ENCODE measurements around the gene GPR158. TPM values are rescaled to one million over a fixed set of nuclear protein-coding genes. Genes with fewer than 3 reads are reported as not detected.

GPR158 gene
- total RNA-seq, 1 experiment from 2014 or later, result 0.24 TPM

GRCh38 chr10:25629333-25629732 is 454.5 kb downstream of the GPR158 start:
- peaks cover 0 to 6% of the 10 kb centered on the region in 2 experiments; a peak in 1 of 5 replicates for H3K9me3 Mint-ChIP-seq
- Histone ChIP-seq H4K91ac (ENCODE audit: insufficient read length, low read depth, low read length) (no peak overlapping the region), H3K56ac (ENCODE audit: insufficient read length, low read depth, low read length) (no peak overlapping the region), H3K79me1 (ENCODE audit: insufficient read depth, low read depth, low read length, poor library complexity, severe bottlenecking) (no peaks in the 10 kb centered on the region), H3K18ac (ENCODE audit: insufficient read length, low read depth, low read length) (no peak overlapping the region), H3K79me2 (ENCODE audit: insufficient read depth, low read length) (no peaks in the 10 kb centered on the region), H3T11ph (ENCODE audit: low read length) (no peak overlapping the region), H3K9ac (ENCODE audit: extremely low read depth, insufficient read length, low read length) (no peak overlapping the region), H3K23me2 (ENCODE audit: insufficient read length, low read depth, low read length, poor library complexity, severe bottlenecking) (no peaks in the 10 kb centered on the region), H2BK120ac (ENCODE audit: low read depth, low read length, poor library complexity, severe bottlenecking) (no peak overlapping the region), H3K23ac (ENCODE audit: insufficient read length, low read depth, low read length) (no peak overlapping the region), H2BK5ac (ENCODE audit: insufficient read length, low read length) (no peak overlapping the region), H2BK15ac (ENCODE audit: low read depth, low read length) (no peak overlapping the region), H2BK20ac (ENCODE audit: low read depth, low read length, poor library complexity, severe bottlenecking) (no peak overlapping the region), H4K20me1 (ENCODE audit: control insufficient read depth, insufficient read depth, insufficient read length) (no peaks in the 10 kb centered on the region), H3K4me2 (ENCODE audit: insufficient read depth, insufficient read length, low read length) (no peak overlapping the region), H2BK12ac (ENCODE audit: insufficient read length, low read depth, low read length) (no peak overlapping the region), H3K4me1 (ENCODE audit: insufficient read depth, low read length) (no peaks in the 10 kb centered on the region), H3K27ac (ENCODE audit: insufficient read length, low read depth, low read length) (no peak overlapping the region), H2AFZ (ENCODE audit: low read length) (no peak overlapping the region), H3K14ac (ENCODE audit: insufficient read depth, low read length) (no peak overlapping the region), H4K8ac (replicated peaks; ENCODE audit: insufficient read length, low read depth, low read length) (no peak overlapping the region), H4K5ac (ENCODE audit: insufficient read length, low read depth, low read length) (no peak overlapping the region), H3K4ac (ENCODE audit: low read depth, low read length) (no peak overlapping the region), H2AK5ac (ENCODE audit: insufficient read length, low read length) (no peak overlapping the region), H3K9me3 (ENCODE audit: control insufficient read depth, low read depth, low read length) (no peaks in the 10 kb centered on the region), H3K27me3 (ENCODE audit: insufficient read depth, low read length) (no peaks in the 10 kb centered on the region)
- TF ChIP-seq CTCF (conservative IDR thresholded peaks at IDR 0.05), result no peak
- H3K4me3 Mint-ChIP-seq, result no peak overlapping the region
- H3K4me1 Mint-ChIP-seq, result no peaks in the 10 kb centered on the region
- no peaks in the 10 kb centered on the region for H3K36me3 Mint-ChIP-seq (ENCODE audit: insufficient read depth in 1 of 3, low read depth in 3 of 3)
- DNase-seq, result no peak
- H3K27me3 Mint-ChIP-seq (ENCODE audit: low read depth), result no peaks in the 10 kb centered on the region
- peak overlapping the region in 1 of 3 experiments; percentile 18; a peak in 1 of 7 replicates for H3K27ac Mint-ChIP-seq
